ENCODE results near the gene NTM. TPM values are rescaled to one million over a fixed set of nuclear protein-coding genes. Genes with fewer than 3 reads are reported as not detected.

NTM gene
- total and polyA plus RNA-seq, 10 donors, result 0.13 to 1.6 (median 0.67) TPM

GRCh38 chr11:132103021-132103420 is 732.6 kb downstream of the NTM start:
- Histone ChIP-seq H3K27me3 (replicated peaks in 1 of 7) (no peaks in the 10 kb centered on the region), H3K27ac (no peak overlapping the region), H3K9me3 (no peaks in the 10 kb centered on the region), H3K4me3 (no peak overlapping the region), H3K36me3 (no peaks in the 10 kb centered on the region), H3K4me1 (no peaks in the 10 kb centered on the region)
- TF ChIP-seq POLR2A (IDR thresholded peaks at IDR 0.05) (no peak), POLR2AphosphoS5 (IDR thresholded peaks at IDR 0.05) (no peak), CTCF (IDR thresholded peaks at IDR 0.05 in 8 of 11, conservative IDR thresholded peaks at IDR 0.05 in 3 of 11) (no peak)
- WGBS, 5 donors, result 86 to 93% (median 91%) methylated on average over 10 of the region's 10 CpGs
- intact Hi-C loops (cut with DNase I; ENCODE audit: low total_unique reads), result no loop called here
- no peak for DNase-seq

- DNase-seq, result no peak
- H3K27me3 ChIP-seq (replicated peaks in 1 of 7), result no peaks in the 10 kb centered on the region
- WGBS, 5 donors, result 78 to 84% (median 79%) methylated on average over 13 of the region's 13 CpGs
- H3K36me3 ChIP-seq, result no peaks in the 10 kb centered on the region
- TF ChIP-seq POLR2A (IDR thresholded peaks at IDR 0.05) (no peak), POLR2AphosphoS5 (IDR thresholded peaks at IDR 0.05) (no peak), CTCF (IDR thresholded peaks at IDR 0.05 in 8 of 11, conservative IDR thresholded peaks at IDR 0.05 in 3 of 11) (no peak)
- H3K4me3 ChIP-seq, result no peak overlapping the region
- intact Hi-C loops (cut with DNase I; ENCODE audit: low total_unique reads), result no loop called here
- H3K4me1 ChIP-seq, result no peaks in the 10 kb centered on the region
- no peaks in the 10 kb centered on the region for H3K9me3 ChIP-seq
- no peak overlapping the region for H3K27ac ChIP-seq
These were observed 735.9 kb downstream of the NTM start for GRCh38 chr11:132106096-132106982.

GRCh38 chr11:132111316-132111715 is 740.9 kb downstream of the NTM start:
- Histone ChIP-seq H3K4me3 (no peak overlapping the region), H3K27me3 (replicated peaks in 1 of 7) (no peaks in the 10 kb centered on the region), H3K36me3 (no peaks in the 10 kb centered on the region), H3K9me3 (no peaks in the 10 kb centered on the region), H3K4me1 (no peaks in the 10 kb centered on the region), H3K27ac (no peak overlapping the region)
- WGBS, 5 donors, result 50 to 89% (median 75%) methylated on average over 2 of the region's 2 CpGs
- TF ChIP-seq CTCF (IDR thresholded peaks at IDR 0.05 in 8 of 11, conservative IDR thresholded peaks at IDR 0.05 in 3 of 11) (no peak), POLR2AphosphoS5 (IDR thresholded peaks at IDR 0.05) (no peak)
- DNase-seq, result no peak
- intact Hi-C loops (cut with DNase I; ENCODE audit: low total_unique reads), result loop anchor here (5.0 kb wide), 1 partner anchor 951 kb away; no protein-coding TSS in a partner anchor

GRCh38 chr11:132111838-132112237 is 741.4 kb downstream of the NTM start:
- 56 to 82% (median 74%) methylated on average over 5 of the region's 5 CpGs for WGBS, 5 donors
- intact Hi-C loops (cut with DNase I; ENCODE audit: low total_unique reads), result loop anchor here (5.0 kb wide), 1 partner anchor 950 kb away; no protein-coding TSS in a partner anchor

More at GRCh38 chr11:132111838-132112237, 741.4 kb downstream of the NTM start:
- no peaks in the 10 kb centered on the region for H3K4me1 ChIP-seq
- no peaks in the 10 kb centered on the region for H3K9me3 ChIP-seq
- no peaks in the 10 kb centered on the region for H3K27me3 ChIP-seq (replicated peaks in 1 of 7)
- TF ChIP-seq POLR2AphosphoS5 (IDR thresholded peaks at IDR 0.05), result no peak
- no peak for TF ChIP-seq CTCF (IDR thresholded peaks at IDR 0.05 in 8 of 11, conservative IDR thresholded peaks at IDR 0.05 in 3 of 11)
- no peak for TF ChIP-seq POLR2A (IDR thresholded peaks at IDR 0.05)
- no peak overlapping the region for H3K4me3 ChIP-seq
- no peak for DNase-seq
- H3K27ac ChIP-seq, result no peak overlapping the region
- H3K36me3 ChIP-seq, result no peaks in the 10 kb centered on the region

All from spleen (tissue), 11 donors.